Prostate gland (tissue), 2 donors: ENCODE measurements around the gene CCBE1.

Experiments used
- POLR2AphosphoS5 ChIP-seq: sonication (generic); formaldehyde crosslinking; IDR thresholded peaks from one replicate; pipeline ENCODE4 v1.6.1; 2017; ENCODE audit warnings: antibody characterized with exemption
- TF ChIP-seq, protein P1 (sequence below), 4 experiments: fragments of 200-600 bp in 2 of 4; fragments of 450-650 bp in 2 of 4; sonication (generic) in 2 of 4; IDR thresholded peaks; 1 replicate in 3 of 4; 2 replicates in 1 of 4; pipeline ENCODE4 v1.5.1; 2016 to 2019; ENCODE audit warnings: antibody characterized with exemption in 4 of 4, mild to moderate bottlenecking in 2 of 4, moderate library complexity in 2 of 4

DNA sequence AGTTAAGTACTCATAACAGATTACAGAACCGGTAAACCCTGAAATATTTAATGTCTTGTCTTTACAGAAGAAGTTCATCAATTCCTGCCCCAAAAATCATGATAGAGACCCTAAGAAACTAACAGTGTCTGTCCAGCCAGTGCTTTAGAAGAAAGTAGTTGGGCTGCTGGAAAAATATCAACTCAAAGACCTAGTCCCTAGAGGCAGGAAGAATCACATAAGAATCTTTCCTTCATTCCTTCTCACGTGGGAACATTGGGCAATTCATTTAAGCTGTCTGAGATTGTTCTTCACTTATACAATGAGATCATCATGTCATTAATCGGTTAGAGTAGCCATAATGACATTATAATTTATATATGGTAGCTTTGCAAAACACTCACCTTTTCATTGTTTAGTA is 156.4 kb downstream of the CCBE1 start:
- TF ChIP-seq, protein P1, sequence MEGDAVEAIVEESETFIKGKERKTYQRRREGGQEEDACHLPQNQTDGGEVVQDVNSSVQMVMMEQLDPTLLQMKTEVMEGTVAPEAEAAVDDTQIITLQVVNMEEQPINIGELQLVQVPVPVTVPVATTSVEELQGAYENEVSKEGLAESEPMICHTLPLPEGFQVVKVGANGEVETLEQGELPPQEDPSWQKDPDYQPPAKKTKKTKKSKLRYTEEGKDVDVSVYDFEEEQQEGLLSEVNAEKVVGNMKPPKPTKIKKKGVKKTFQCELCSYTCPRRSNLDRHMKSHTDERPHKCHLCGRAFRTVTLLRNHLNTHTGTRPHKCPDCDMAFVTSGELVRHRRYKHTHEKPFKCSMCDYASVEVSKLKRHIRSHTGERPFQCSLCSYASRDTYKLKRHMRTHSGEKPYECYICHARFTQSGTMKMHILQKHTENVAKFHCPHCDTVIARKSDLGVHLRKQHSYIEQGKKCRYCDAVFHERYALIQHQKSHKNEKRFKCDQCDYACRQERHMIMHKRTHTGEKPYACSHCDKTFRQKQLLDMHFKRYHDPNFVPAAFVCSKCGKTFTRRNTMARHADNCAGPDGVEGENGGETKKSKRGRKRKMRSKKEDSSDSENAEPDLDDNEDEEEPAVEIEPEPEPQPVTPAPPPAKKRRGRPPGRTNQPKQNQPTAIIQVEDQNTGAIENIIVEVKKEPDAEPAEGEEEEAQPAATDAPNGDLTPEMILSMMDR (IDR thresholded peaks at IDR 0.05): no peak
- no peak for TF ChIP-seq POLR2AphosphoS5
